CD4-positive, alpha-beta T cell treated with Interleukin-1 beta for 1 hour (primary cell): Measurements from ENCODE around the gene CISTR.
"Not testable (repeated sequence)": the region's sequence is repeated elsewhere in the genome, so short reads cannot be mapped to it uniquely, and the experiment has no call there.

Experiments
- DNase-seq, 2 donors: peaks; one replicate each; pipeline ENCODE4 v3.0.0-alpha.2; 2020 to 2022

The CISTR gene

GRCh38 chr12:53739214-53740129 lies 12.3 kb downstream of the CISTR start:
- DNase-seq: no peak

GRCh38 chr12:53738406-53739213 lies 13.2 kb downstream of the CISTR start:
- DNase-seq: peak; percentile 37 to 47

GRCh38 chr12:53737951-53738405 lies 13.8 kb downstream of the CISTR start:
- DNase-seq: no peak

- DNase-seq: no peak
These were observed 14.5 kb downstream of the CISTR start for GRCh38 chr12:53737093-53737808.

GRCh38 chr12:53736592-53736991 lies 15.2 kb downstream of the CISTR start:
- no peak for DNase-seq

GRCh38 chr12:53735556-53735955 lies 16.2 kb downstream of the CISTR start:
- DNase-seq: no peak

- no peak for DNase-seq
These were observed 17.4 kb downstream of the CISTR start for GRCh38 chr12:53734425-53734824.

GRCh38 chr12:53733807-53734200 lies 18.0 kb downstream of the CISTR start:
- DNase-seq: no peak

GRCh38 chr12:53733051-53733806 lies 18.6 kb downstream of the CISTR start:
- DNase-seq: no peak

GRCh38 chr12:53729644-53730043 lies 22.1 kb downstream of the CISTR start:
- no peak for DNase-seq

- DNase-seq: no peak
These were observed 23.6 kb downstream of the CISTR start for GRCh38 chr12:53728206-53728605.

GRCh38 chr12:53727310-53728041 lies 24.3 kb downstream of the CISTR start, which contains the start of gene CALCOCO1:
Gene CALCOCO1, minus strand, starts transcription at chr12:53727452. Its CDS starts 2,210 bp downstream, at chr12:53725242.
- DNase-seq: peak; percentile 97

GRCh38 chr12:53726946-53727309 lies 24.9 kb downstream of the CISTR start:
- DNase-seq: no peak

GRCh38 chr12:53726341-53726740 lies 25.4 kb downstream of the CISTR start:
- no peak for DNase-seq

- DNase-seq: no peak
These were observed 26.0 kb downstream of the CISTR start for GRCh38 chr12:53725824-53726223.

- DNase-seq: no peak
These were observed 29.2 kb downstream of the CISTR start for GRCh38 chr12:53722450-53723041.

- no peak for DNase-seq
These were observed 30.8 kb downstream of the CISTR start for GRCh38 chr12:53720946-53721345.

- no peak for DNase-seq
These were observed 32.1 kb downstream of the CISTR start for GRCh38 chr12:53719649-53720048.

GRCh38 chr12:53718567-53718966 lies 33.2 kb downstream of the CISTR start:
- not testable (repeated sequence) for DNase-seq

- no peak for DNase-seq
These were observed 34.5 kb downstream of the CISTR start for GRCh38 chr12:53717319-53717718.

- DNase-seq: no peak
These were observed 37.8 kb downstream of the CISTR start for GRCh38 chr12:53714004-53714403.
